ENCODE results near the gene UBE2M.

- TF ChIP-seq EZH2 (IDR thresholded peaks at IDR 0.05; ENCODE audit: insufficient read depth, poor library complexity, severe bottlenecking), result no peak
- no peak for TF ChIP-seq EZH2phosphoT487 (IDR thresholded peaks at IDR 0.05; ENCODE audit: insufficient read depth, low read depth)
These were observed 338 bp upstream of the UBE2M start for GRCh38 chr19:58558623-58559274.

All from GM23248 (cell line).